Measurements from ENCODE around the gene RASA2.

DNA sequence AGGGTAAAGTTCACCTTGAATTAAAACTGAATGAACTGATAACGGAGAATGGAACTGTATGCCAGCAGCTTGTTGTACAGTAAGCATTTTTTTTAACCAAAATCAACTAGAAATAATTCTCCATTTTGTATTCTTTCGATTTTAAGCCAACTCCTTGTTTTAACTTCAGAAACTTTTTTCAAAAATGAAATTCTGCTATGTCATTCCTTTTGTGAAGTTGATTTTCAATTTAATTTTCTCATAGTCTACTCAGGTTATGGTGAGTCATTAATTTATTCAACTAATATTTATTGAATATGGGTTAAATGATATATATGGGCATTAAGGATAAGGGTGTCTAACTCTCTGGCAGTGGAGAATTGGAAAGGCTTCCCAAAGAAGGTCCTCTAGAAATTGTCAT lies 53.7 kb downstream of the RASA2 start:
- no peak for TF ChIP-seq POLR2A (IDR thresholded peaks at IDR 0.05)
- TF ChIP-seq, protein P1, sequence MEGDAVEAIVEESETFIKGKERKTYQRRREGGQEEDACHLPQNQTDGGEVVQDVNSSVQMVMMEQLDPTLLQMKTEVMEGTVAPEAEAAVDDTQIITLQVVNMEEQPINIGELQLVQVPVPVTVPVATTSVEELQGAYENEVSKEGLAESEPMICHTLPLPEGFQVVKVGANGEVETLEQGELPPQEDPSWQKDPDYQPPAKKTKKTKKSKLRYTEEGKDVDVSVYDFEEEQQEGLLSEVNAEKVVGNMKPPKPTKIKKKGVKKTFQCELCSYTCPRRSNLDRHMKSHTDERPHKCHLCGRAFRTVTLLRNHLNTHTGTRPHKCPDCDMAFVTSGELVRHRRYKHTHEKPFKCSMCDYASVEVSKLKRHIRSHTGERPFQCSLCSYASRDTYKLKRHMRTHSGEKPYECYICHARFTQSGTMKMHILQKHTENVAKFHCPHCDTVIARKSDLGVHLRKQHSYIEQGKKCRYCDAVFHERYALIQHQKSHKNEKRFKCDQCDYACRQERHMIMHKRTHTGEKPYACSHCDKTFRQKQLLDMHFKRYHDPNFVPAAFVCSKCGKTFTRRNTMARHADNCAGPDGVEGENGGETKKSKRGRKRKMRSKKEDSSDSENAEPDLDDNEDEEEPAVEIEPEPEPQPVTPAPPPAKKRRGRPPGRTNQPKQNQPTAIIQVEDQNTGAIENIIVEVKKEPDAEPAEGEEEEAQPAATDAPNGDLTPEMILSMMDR (IDR thresholded peaks at IDR 0.05) = no peak
